GM18511 (cell line): ENCODE results near the gene CETN3.

Experiments
- ATAC-seq: cut with Tn5 transposase; IDR thresholded peaks from one replicate; pipeline ENCODE4 v1.9.1; 2021; ENCODE audit warnings: mild to moderate bottlenecking, moderate library complexity; ENCODE audit not compliant: unreplicated experiment

Gene CETN3

DNA sequence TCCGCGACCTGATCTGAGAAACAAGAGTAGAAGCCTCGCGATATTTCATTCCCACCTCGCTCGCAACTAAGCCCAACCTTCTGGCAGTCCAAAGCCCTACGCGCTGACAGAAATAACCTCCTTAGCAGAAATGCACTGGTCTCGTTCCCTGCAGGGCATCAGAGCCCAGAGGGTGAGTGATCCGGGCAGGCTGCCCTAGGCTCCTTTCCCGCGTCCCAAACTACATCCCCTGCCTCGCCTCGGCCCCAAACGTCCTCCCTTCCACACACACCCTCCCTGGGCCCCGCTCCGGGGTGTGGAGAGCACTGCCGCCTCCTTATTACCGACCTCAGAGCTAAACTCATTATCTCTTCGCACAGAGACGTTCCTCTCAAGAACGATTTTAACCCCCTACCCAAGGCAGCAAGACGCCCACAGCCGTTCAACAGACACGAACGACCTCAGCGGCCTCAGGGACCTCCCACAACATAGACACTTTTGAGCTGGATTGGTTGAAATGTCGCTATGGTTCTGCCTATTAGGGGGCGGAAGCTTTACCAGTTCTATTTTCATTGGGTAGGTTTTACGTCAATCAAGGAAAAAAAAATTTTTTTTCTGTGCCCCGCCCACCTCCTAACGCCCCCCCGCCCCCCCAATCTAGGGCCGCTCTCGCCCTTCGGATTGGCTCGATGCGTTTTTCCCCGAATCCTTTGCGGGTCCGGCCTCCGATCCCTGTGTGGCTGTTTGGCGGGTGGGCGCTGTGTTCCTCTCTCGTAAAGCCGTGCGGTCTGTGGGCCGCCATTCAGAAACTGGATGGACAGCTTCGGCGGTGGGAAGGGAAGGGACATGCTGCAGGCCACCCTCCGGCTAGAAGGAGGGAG is at the start of gene CETN3:
CETN3 (minus strand) TSS at position 439 of the 860 bp plus-strand sequence; CDS start at position 344, 95 bp downstream.
- peak; percentile 95 for ATAC-seq

DNA sequence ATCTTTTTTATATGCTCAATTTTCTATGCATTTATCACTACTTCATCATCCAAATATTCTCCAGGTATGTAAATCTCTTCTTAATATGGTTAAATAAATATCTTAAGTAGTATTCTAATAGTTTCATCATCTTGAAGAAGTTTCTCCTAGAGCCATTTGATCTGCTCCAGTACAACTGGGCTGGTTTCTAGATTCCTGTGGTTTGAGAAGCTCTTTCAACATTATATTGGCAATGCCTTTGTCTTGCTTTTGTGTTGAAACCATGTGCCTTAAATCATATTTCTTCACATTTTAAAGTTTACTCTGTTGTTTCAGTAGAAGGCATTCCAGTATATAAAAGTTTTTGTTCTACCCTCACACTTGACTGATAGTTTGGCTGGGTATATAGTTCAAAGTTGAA is 37.4 kb upstream of the CETN3 start:
- ATAC-seq = no peak

- no peak for ATAC-seq
Observed at GRCh38 chr5:90440644-90441043, 31.1 kb upstream of the CETN3 start.

- ATAC-seq = no peak
Observed at GRCh38 chr5:90438100-90438499, 28.5 kb upstream of the CETN3 start.

DNA sequence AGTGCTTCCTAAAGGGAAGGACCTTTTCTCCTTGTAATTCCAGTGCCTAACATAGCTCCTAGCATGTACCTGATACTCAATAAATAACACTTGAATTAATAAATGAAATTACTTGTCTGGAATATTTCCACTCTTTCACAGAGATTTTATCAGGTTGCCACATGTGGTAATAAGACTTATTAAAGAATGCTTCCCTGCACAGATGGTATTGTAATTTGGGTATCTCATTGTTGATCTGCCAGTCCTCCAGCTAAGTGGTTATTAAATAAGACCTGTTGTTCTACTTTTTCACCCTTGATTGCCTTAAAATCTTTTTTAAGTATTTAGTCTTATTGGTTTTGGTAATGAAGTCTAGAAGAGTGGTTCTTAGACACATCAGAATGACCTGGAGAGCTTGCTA is 28.1 kb upstream of the CETN3 start:
- ATAC-seq = no peak

- no peak for ATAC-seq
Observed at GRCh38 chr5:90434116-90434714, 24.7 kb upstream of the CETN3 start.

DNA sequence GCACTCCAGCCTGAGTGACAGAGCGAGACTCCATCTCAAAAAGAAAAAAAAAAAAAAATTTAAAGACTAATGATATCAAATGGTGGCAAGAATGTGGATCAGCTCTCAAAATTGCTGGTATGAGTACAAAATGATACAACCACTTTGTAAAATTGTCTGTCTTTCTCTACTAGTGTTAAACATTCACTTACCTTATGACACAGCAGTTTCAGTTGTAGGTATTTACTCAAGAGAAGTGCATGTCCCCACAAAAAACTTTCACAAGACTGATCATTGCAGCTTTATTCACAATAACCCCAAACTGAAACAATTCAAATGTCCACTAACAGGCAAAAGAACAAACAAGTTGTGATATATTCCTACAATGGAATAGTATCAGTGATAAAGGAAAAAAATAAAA is 14.7 kb upstream of the CETN3 start:
- ATAC-seq = peak; percentile 87

DNA sequence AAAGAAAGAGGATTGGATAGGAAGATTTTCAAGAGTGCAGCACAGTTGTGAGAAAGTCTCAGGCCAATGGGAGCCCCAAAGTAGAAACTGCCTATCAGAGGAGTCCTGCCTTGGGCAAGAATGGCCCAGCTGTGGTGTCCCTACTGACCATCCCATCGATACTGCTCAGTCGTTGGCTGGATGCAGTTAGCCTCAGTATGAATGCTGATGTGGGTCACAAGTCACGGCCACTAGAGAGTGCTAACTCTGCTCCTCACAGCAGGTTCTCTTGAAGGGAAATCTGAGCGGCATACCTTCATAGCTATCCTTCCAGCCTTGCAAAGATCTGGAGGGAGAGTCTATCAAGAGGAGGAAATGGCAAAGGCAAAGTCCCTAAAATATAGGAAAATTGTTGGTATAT is 11.6 kb upstream of the CETN3 start:
- peak; percentile 63 for ATAC-seq

- ATAC-seq = no peak
Observed at GRCh38 chr5:90418214-90418613, 8.7 kb upstream of the CETN3 start.

- no peak for ATAC-seq
Observed at GRCh38 chr5:90410178-90410762, 714 bp upstream of the CETN3 start.

DNA sequence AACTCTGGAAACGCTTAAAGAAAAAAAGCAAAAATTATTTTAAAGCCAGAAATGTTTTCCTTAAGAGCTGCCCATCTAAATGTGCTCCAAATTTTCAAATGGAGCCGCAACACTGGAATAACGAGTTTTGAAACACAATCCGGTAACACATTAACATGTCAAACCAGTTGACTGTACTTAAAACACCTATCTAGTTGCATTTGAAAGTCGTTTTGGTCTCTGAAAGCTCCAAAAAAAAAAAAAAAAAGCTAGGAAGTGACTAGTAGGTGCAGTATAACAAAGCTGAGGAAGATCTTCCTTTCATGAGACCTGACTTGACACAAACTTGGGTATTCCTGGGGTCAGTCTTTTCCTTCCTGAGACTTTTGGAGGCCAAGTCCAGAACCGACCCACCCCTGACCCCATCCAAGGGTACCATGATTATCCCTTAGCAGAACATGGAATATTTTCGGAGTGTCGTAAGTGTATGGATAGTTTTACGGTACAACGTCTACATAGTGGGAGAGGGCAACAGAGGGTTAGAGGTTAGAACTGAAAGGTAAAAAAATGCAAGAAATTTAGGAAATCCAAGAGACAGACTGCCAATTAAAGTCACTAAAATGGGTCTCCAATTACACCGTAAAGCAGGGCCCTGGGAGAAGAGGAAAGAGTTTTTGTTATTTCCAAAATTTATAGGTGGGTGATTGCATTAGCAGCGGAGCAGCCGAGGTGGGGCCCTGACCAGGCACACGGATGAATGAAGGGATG is 812 bp downstream of the CETN3 start:
- ATAC-seq = peak; percentile 5

DNA sequence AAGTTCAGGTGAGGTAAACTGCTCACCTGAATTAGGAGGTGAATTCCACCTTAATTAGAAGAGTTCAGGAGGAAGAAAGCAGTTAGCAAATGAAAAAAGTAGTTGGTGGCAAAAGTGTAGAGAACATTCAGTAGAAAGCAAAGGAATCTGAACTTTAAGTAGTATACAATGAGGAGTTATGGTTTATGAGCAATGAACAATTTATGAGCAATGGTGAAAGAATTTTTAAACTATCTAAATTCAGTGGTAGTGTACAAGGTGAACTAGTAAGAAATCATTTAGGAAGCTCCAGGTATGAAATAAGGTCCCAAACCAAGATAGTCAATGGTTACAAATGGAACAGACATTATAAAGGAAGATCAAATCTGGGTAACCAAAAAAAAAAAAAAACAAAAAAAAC is 3.1 kb downstream of the CETN3 start:
- no peak for ATAC-seq

DNA sequence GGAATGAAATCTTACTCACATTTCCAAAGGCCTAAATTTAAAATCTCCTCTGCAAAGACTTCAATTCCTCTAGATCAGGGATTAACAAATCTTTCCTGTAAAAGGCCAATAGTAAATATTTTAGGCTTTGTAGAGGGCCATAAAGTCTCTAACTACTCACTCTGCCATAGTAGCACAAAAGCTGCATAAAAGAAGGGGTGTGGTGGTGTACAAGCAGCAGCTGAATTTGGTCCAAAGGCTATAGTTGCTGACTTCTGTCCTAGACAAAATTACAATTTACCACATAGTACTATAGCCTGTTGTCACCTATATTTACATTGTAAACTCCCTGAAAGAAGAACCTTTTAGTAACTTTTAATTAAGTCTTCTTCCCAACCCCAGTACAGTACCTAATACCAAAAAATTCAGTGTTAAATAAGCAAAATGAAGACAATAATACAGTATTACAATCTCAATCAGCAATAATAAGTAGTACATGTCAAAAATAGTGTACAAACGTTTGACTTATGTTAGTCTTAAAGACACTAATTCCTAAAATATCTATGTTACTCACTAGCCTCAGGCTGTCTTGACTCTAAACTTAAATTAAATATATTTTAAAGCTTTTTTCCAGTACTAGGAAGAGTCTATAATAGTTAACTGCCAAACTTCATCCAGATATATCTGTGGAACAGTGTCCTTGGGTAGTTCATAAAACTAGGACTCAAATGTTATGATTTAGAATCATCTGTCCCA is 6.9 kb downstream of the CETN3 start:
- ATAC-seq = no peak

- no peak for ATAC-seq
Observed at GRCh38 chr5:90399251-90399650, 10.3 kb downstream of the CETN3 start.

DNA sequence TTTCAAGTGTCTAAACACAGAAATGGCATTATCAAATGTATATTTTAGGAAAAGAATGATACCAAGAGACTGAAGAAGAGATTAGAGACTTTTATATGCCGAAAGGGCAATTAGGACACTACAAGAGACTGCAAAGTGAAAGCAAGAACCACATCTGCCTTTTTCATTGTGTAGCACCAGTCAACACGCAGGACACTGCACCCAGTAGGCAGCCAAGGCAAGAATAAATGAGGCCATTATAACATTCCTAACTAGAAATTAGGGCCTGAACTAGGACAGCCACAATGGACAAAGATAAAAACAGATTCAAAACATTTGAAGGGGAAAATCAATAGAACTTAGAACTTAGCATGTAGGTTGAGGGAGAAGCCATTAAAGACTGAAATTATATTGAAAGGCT is 10.8 kb downstream of the CETN3 start:
- ATAC-seq = no peak

- ATAC-seq = no peak
Observed at GRCh38 chr5:90395005-90395404, 14.6 kb downstream of the CETN3 start.

DNA sequence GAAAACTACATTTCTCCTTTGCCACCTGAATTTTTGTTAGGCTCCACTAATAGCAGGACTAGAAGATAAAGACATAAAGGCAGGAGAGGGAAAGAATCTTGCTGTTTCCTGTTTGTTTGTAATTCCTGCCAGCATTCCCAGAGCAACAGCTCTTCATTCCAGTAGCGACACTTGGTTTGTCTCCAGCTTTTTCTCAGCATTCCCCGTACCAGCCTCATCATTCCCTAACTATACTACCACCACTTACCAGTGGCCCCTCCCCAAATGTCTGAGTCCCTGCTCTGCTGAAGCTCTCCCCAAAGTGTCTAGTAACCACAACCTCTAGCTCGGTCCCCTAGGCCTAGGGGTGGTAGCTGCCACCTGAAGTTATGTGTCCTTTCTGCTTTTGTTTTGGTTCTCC is 18.6 kb downstream of the CETN3 start:
- no peak for ATAC-seq

- no peak for ATAC-seq
Observed at GRCh38 chr5:90390326-90390725, 19.2 kb downstream of the CETN3 start.

GRCh38 chr5:90387508-90387907 is 22.0 kb downstream of the CETN3 start:
- no peak for ATAC-seq

DNA sequence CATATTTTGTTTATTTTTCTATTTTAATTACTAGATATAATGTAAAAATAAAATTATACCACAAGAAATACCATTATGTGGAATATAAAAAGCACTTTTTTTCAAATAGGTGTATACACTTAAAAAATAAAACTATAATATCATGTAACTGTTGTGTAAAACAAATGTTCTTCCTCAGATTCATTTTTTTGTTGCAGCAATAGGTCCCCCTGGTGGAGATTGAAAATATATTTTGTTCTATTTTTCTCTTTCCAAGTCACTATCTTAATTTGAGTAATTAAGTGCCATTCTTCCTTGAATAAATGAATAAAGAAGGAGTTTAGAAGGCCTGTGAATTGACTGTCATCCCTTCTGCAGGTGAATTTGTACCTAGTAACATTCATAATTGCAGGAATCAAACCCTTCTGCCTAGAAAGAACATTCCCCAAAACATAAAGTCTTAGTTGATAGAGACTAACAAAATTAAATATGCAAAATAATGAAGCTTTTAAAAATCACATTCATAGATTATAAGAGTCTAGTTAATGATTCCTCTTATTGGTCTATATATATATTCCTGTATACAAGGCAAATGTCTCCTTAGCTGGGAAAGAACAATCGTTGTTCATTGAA is 23.4 kb downstream of the CETN3 start:
- ATAC-seq = no peak
